SK-N-SH (cell line): ENCODE results near the gene SLC14A1. TPM values are rescaled to one million over a fixed set of nuclear protein-coding genes. Genes with fewer than 3 reads are reported as not detected.

Experiments used
- CTCF ChIA-PET: fragments of 300-600, 350-600 bp; formaldehyde crosslinking; extraction: SDS; loops from one replicate; lab custom pipeline; 2021; lab: Yijun Ruan, JAX
- POLR2A ChIA-PET: fragments of 350-600 bp; sonication (Branson Sonifier 250); formaldehyde crosslinking; extraction: SDS; loops from one replicate; lab custom pipeline; 2020; ENCODE audit warnings: antibody characterized with exemption, inconsistent platforms; lab: Yijun Ruan, JAX
- DNase-seq: peaks from one replicate; pipeline ENCODE4 v3.0.0; 2012
- H2AFZ ChIP-seq: fragments of 200-600 bp; sonication (generic); 2 replicates; pipeline ENCODE4 v1.8.1; 2016; ENCODE audit warnings: antibody characterized with exemption, mild to moderate bottlenecking, low read depth
- H3F3A ChIP-seq: fragments of 200-600 bp; sonication (generic); replicated peaks from 2 replicates; pipeline ENCODE3; 2016; ENCODE audit warnings: antibody characterized with exemption, mild to moderate bottlenecking; ENCODE audit not compliant: insufficient read depth
- H3K27ac ChIP-seq, 2 experiments: fragments of 200-500 bp in 1 of 2; fragments of 200-600 bp in 1 of 2; sonication (Bioruptor generic) in 1 of 2; sonication (generic), shearing (Covaris generic) in 1 of 2; 2 replicates each; pipeline versions ENCODE4 v1.5.1 to v1.6.1; 2014 to 2016; ENCODE audit warnings: low read depth in 2 of 2, inconsistent platforms in 1 of 2, low read length in 1 of 2, mild to moderate bottlenecking in 1 of 2, mixed read lengths in 1 of 2
- H3K27me3 ChIP-seq: fragments of 200-600 bp; sonication (generic), shearing (Covaris generic); 2 replicates; pipeline ENCODE4 v1.6.1; 2016; ENCODE audit warnings: mixed run types; ENCODE audit not compliant: insufficient read depth
- H3K36me3 ChIP-seq, 2 experiments: fragments of 200-500 bp in 1 of 2; fragments of 200-600 bp in 1 of 2; sonication (Bioruptor generic) in 1 of 2; sonication (generic) in 1 of 2; replicated peaks in 1 of 2; 2 replicates each; pipeline versions ENCODE3 to v1.5.1; 2014 to 2016; ENCODE audit warnings: low read length in 1 of 2, mild to moderate bottlenecking in 1 of 2; ENCODE audit not compliant: insufficient read depth in 2 of 2, control insufficient read depth in 1 of 2
- H3K4me1 ChIP-seq, 2 experiments: fragments of 200-500 bp in 1 of 2; fragments of 200-600 bp in 1 of 2; sonication (Bioruptor generic) in 1 of 2; sonication (generic), shearing (Covaris generic) in 1 of 2; 2 replicates each; pipeline versions ENCODE4 v1.5.1 to v1.6.1; 2014 to 2016; ENCODE audit warnings: low read depth in 1 of 2, low read length in 1 of 2, mixed run types in 1 of 2; ENCODE audit not compliant: insufficient read depth in 2 of 2, control insufficient read depth in 1 of 2
- H3K4me2 ChIP-seq: fragments of 200-600 bp; sonication (generic), shearing (Covaris generic); 2 replicates; pipeline ENCODE4 v1.6.1; 2017; ENCODE audit warnings: mixed run types
- H3K4me3 ChIP-seq, 2 experiments: fragments of 200-500 bp in 1 of 2; fragments of 200-600 bp in 1 of 2; sonication (Bioruptor generic) in 1 of 2; sonication (generic), shearing (Covaris generic) in 1 of 2; 2 replicates each; pipeline versions ENCODE4 v1.5.1 to v1.8.1; 2014 to 2016; ENCODE audit warnings: low read depth in 2 of 2, inconsistent platforms in 1 of 2, low read length in 1 of 2, mild to moderate bottlenecking in 1 of 2, mixed read lengths in 1 of 2, moderate library complexity in 1 of 2
- H3K79me2 ChIP-seq: fragments of 200-600 bp; sonication (generic); 2 replicates; pipeline ENCODE4 v1.8.1; 2017; ENCODE audit warnings: mild to moderate bottlenecking; ENCODE audit not compliant: insufficient read depth
- H3K9ac ChIP-seq: fragments of 200-600 bp; sonication (generic); 2 replicates; pipeline ENCODE4 v1.6.1; 2017; ENCODE audit warnings: mixed run types
- H3K9me2 ChIP-seq: fragments of 200-600 bp; sonication (generic); 2 replicates; pipeline ENCODE4 v1.6.1; 2017; ENCODE audit warnings: mixed run types
- H3K9me3 ChIP-seq: fragments of 200-600 bp; sonication (generic); 2 replicates; pipeline ENCODE4 v1.6.1; 2017; ENCODE audit warnings: mixed run types, mild to moderate bottlenecking, moderate library complexity
- H4K20me1 ChIP-seq: fragments of 200-600 bp; sonication (generic); 2 replicates; pipeline ENCODE4 v1.6.1; 2017; ENCODE audit warnings: mild to moderate bottlenecking, mixed run types; ENCODE audit not compliant: insufficient read depth
- ELF1 ChIP-seq: IDR thresholded peaks from 2 replicates; pipeline ENCODE4 v1.4.0; 2012
- EP300 ChIP-seq, 2 experiments: IDR thresholded peaks; 2 replicates each; pipeline versions ENCODE4 v1.4.0 to v1.6.1; 2012; ENCODE audit warnings: borderline replicate concordance in 1 of 2, low read depth in 1 of 2, low read length in 1 of 2
- FOSL2 ChIP-seq: IDR thresholded peaks from 2 replicates; pipeline ENCODE4 v1.4.0; 2012; ENCODE audit warnings: low read depth, mild to moderate bottlenecking, moderate library complexity, borderline replicate concordance
- FOXM1 ChIP-seq: IDR thresholded peaks from 2 replicates; pipeline ENCODE4 v1.4.0; 2012; ENCODE audit warnings: low read depth, mild to moderate bottlenecking
- JUND ChIP-seq: IDR thresholded peaks from 2 replicates; pipeline ENCODE4 v1.4.0; 2012
- MEF2A ChIP-seq: IDR thresholded peaks from 2 replicates; pipeline ENCODE4 v1.4.0; 2012; ENCODE audit warnings: low read depth, borderline replicate concordance
- NFIC ChIP-seq: IDR thresholded peaks from 2 replicates; pipeline ENCODE4 v1.4.0; 2012; ENCODE audit warnings: borderline replicate concordance
- RCOR1 ChIP-seq: fragments of 150-350 bp; IDR thresholded peaks from 2 replicates; pipeline ENCODE4 v1.6.1; 2017; ENCODE audit warnings: antibody characterized with exemption, low read length
- RXRA ChIP-seq: IDR thresholded peaks from 2 replicates; pipeline ENCODE4 v1.4.0; 2012; ENCODE audit warnings: low read depth, mild to moderate bottlenecking, borderline replicate concordance
- SIN3A ChIP-seq: IDR thresholded peaks from 2 replicates; pipeline ENCODE4 v1.6.1; 2012; ENCODE audit warnings: low read depth, mild to moderate bottlenecking, low read length, moderate library complexity, borderline replicate concordance
- TEAD4 ChIP-seq: IDR thresholded peaks from 2 replicates; pipeline ENCODE4 v1.4.0; 2012; ENCODE audit warnings: mild to moderate bottlenecking, borderline replicate concordance; ENCODE audit not compliant: insufficient read depth
- USF1 ChIP-seq: IDR thresholded peaks from 2 replicates; pipeline ENCODE4 v1.4.0; 2012; ENCODE audit warnings: low read depth, borderline replicate concordance
- YY1 ChIP-seq: IDR thresholded peaks from 2 replicates; pipeline ENCODE4 v1.4.0; 2012; ENCODE audit warnings: low read depth, mild to moderate bottlenecking
- WGBS: methylation state at CpG from one replicate; pipeline ENCODE4 v1.1.6; 2017; ENCODE audit warnings: low lambda C conversion rate; 5-methylcytosine and 5-hydroxymethylcytosine counted together
- polyA plus RNA-seq, 3 experiments: library from polyadenylated mRNA; depleted of rRNA; stranded (reverse); fragments of >200 nt; gene quantifications; 2 replicates each; pipeline ENCODE4 v1.2.3, GENCODE V29; 2012
- TF ChIP-seq, protein P1 (sequence below): fragments of 200-600 bp; sonication (generic); IDR thresholded peaks from 2 replicates; pipeline ENCODE4 v1.6.1; 2017; ENCODE audit warnings: antibody characterized with exemption, mild to moderate bottlenecking, moderate library complexity

SLC14A1 gene
- polyA plus RNA-seq, 1 of the 3 experiments (the other 2 are of a cell fraction), result 2.4 TPM

DNA sequence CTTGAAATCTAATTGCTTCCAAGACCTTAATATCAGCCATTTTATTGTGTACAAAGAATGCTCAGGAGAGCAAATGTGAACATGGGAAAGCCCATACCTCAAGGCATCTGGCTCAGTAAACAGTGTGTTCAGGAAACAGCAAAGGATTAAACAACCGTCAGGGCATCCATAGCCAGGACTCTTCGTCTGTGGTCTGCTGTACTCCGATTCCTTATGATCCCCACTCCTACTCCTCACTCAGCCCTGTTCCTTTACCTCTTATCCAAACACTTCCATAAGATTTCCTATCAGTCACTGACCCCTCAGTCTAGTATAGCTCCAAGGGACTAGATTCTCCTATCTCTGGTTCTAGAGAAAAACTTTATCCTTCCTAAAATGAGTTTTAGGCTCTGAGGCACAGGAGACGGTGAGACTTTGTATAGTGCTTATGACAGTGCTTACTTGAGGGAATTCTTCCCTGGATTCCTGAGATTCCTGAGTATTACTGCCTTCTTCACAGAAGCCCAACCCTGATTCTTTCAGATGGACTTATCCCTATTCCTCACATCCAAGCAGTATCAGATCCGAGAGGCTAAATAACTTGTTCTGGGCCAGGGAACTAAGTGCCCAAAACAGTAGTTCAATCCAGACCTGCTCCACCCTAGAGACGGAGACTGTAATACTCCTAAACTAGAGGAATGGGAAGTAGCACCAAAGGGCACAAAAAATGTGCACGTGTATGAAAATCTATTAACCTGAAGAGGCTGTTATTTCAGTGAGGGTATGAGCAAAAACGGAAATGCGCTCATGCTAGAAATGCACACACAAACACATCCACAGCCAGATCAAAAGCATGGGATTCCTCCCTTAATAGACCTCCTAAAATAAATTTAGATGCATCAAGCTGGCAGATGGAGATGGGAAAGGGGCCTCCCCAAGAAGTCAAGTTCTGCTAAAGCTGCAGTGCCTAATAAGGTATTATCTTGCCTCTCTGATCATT, 59.4 kb downstream of the SLC14A1 start:
- TF ChIP-seq RXRA (no peak), TEAD4 (peak; percentile 66)
- Histone ChIP-seq H3K4me2 (peak overlapping the region; percentile 15; the same call in 1 of the 2 replicates), H3K36me3 (no peaks in the 10 kb centered on the region), H3K27ac (peak overlapping the region in 1 of 2 experiments; percentile 61; a peak in 3 of 4 replicates), H3K9me3 (no peaks in the 10 kb centered on the region), H3K9me2 (no peaks in the 10 kb centered on the region), H3K79me2 (no peaks in the 10 kb centered on the region), H3F3A (peaks cover 19% of the 10 kb centered on the region), H3K27me3 (no peaks in the 10 kb centered on the region), H3K4me1 (peaks cover 0 to 31% of the 10 kb centered on the region in 2 experiments; a peak in 2 of 4 replicates), H2AFZ (peak overlapping the region; percentile 33; the same call in 1 of the 2 replicates), H3K4me3 (no peak overlapping the region), H3K9ac (0 out of 2 replicates have a peak overlapping the region, but pooled peaks have one; percentile 14), H4K20me1 (no peaks in the 10 kb centered on the region)
- no peak for DNase-seq
- ChIA-PET CTCF (no interaction called here), POLR2A (no interaction called here)
- 61% methylated on average over 9 of the region's 9 CpGs for WGBS

DNA sequence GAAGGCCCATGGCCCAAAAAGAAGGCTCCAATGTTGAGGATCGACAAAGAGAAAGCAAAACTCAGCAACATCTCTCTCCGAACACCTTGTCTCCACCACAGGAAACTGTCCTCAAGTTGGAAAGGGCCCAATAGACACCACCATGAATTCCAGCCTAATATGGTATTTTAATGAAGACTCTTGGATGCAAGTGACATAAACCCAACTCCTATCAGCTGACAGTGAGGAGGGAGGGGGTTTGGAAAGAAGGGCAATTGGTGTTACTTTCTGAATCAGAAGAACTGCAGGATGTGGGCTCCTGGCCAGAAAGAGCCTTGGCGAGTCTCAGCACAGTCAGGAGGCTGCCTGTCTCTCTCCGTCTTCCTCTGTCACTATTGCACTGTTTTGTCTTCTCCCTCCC, 61.2 kb downstream of the SLC14A1 start:
- no peak overlapping the region; the same call in 1 of the 2 replicates for H3K4me2 ChIP-seq
- H2AFZ ChIP-seq, result peak overlapping the region; percentile 56; the same call in 1 of the 2 replicates

DNA sequence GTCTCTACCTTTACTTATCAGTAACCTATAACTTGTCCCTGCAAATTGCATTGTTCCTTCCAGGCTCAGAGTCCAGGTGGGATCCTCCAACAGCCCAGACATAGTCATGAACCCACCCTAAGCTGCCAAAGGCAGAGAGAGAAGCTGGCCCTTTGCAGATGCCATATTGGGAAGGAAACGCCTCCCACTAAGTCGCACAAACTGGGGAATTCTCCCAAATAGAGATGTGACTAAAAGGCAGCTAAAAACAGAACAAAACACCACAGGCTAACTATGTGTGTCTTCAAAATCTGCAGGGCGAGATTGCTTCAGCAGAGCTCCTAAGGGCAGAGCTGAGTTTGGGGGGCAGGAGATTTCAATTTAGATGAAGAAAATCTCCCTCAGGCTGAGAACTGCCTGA, 63.0 kb downstream of the SLC14A1 start:
- CTCF ChIA-PET, result interaction anchor here (1.3 to 1.6 kb wide), 2 partner anchors 12 to 93 kb away, joined by 3 to 7 read pairs; no protein-coding TSS in a partner anchor
- Histone ChIP-seq H2AFZ (no peak overlapping the region), H4K20me1 (no peaks in the 10 kb centered on the region), H3K9me2 (no peaks in the 10 kb centered on the region), H3F3A (peaks cover 17% of the 10 kb centered on the region), H3K79me2 (no peaks in the 10 kb centered on the region), H3K9ac (no peak overlapping the region), H3K27ac (no peak overlapping the region), H3K36me3 (no peaks in the 10 kb centered on the region), H3K27me3 (no peaks in the 10 kb centered on the region), H3K4me3 (no peak overlapping the region), H3K4me2 (no peak overlapping the region), H3K4me1 (peaks cover 0 to 31% of the 10 kb centered on the region in 2 experiments; a peak in 2 of 4 replicates), H3K9me3 (no peaks in the 10 kb centered on the region)
- WGBS, result 94% methylated on average over 3 of the region's 3 CpGs
- POLR2A ChIA-PET, result no interaction called here
- no peak for DNase-seq
- TF ChIP-seq MEF2A (no peak), SIN3A (no peak), FOXM1 (no peak), RCOR1 (no peak), JUND (no peak), NFIC (no peak), FOSL2 (no peak), ELF1 (no peak), USF1 (no peak), EP300 (IDR thresholded peaks at IDR 0.05; ENCODE audit: borderline replicate concordance in 1 of 2, low read depth in 1 of 2, low read length in 1 of 2) (no peak)

More for the DNA sequence above, 61.2 kb downstream of the SLC14A1 start:
- WGBS, result 77% methylated on average over 4 of the region's 4 CpGs
- TF ChIP-seq, protein P1, sequence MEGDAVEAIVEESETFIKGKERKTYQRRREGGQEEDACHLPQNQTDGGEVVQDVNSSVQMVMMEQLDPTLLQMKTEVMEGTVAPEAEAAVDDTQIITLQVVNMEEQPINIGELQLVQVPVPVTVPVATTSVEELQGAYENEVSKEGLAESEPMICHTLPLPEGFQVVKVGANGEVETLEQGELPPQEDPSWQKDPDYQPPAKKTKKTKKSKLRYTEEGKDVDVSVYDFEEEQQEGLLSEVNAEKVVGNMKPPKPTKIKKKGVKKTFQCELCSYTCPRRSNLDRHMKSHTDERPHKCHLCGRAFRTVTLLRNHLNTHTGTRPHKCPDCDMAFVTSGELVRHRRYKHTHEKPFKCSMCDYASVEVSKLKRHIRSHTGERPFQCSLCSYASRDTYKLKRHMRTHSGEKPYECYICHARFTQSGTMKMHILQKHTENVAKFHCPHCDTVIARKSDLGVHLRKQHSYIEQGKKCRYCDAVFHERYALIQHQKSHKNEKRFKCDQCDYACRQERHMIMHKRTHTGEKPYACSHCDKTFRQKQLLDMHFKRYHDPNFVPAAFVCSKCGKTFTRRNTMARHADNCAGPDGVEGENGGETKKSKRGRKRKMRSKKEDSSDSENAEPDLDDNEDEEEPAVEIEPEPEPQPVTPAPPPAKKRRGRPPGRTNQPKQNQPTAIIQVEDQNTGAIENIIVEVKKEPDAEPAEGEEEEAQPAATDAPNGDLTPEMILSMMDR, result no peak
- no peak for TF ChIP-seq YY1
- TF ChIP-seq NFIC, result peak; percentile 20; the same call in 1 of the 2 replicates
- TF ChIP-seq, all 33 proteins: peak for 1
- Histone ChIP-seq H3K9ac (no peak overlapping the region), H3K9me3 (no peaks in the 10 kb centered on the region), H4K20me1 (no peaks in the 10 kb centered on the region), H3K27me3 (no peaks in the 10 kb centered on the region), H3K27ac (peak overlapping the region in 1 of 2 experiments; percentile 61; a peak in 2 of 4 replicates), H3K4me1 (peaks cover 0 to 31% of the 10 kb centered on the region in 2 experiments; a peak in 2 of 4 replicates), H3K79me2 (no peaks in the 10 kb centered on the region), H3K36me3 (no peaks in the 10 kb centered on the region), H3F3A (peaks cover 17% of the 10 kb centered on the region), H3K9me2 (no peaks in the 10 kb centered on the region), H3K4me3 (no peak overlapping the region)
- DNase-seq, result no peak
- CTCF ChIA-PET, result no interaction called here
- POLR2A ChIA-PET, result no interaction called here
